Subcutaneous abdominal adipose tissue (tissue), 5 donors: ENCODE data around the gene TUSC2.

Source experiments
- H3K27ac ChIP-seq: one replicate; pipeline ENCODE4 v1.7.0; 2013; ENCODE audit warnings: low read depth, mild to moderate bottlenecking, inconsistent platforms, low read length, moderate library complexity
- H3K27me3 ChIP-seq, 5 donors: one replicate each; pipeline ENCODE4 v1.7.0; 2013; ENCODE audit warnings: low read length in 5 of 5, inconsistent platforms in 1 of 5; ENCODE audit not compliant: control insufficient read depth in 5 of 5, insufficient read depth in 4 of 5
- H3K36me3 ChIP-seq, 5 donors: one replicate each; pipeline ENCODE4 v1.7.0; 2013; ENCODE audit warnings: low read length in 5 of 5; ENCODE audit not compliant: control insufficient read depth in 5 of 5, insufficient read depth in 5 of 5
- H3K4me1 ChIP-seq, 5 donors: one replicate each; pipeline ENCODE4 v1.7.0; 2013; ENCODE audit warnings: low read length in 5 of 5, mild to moderate bottlenecking in 3 of 5, moderate library complexity in 1 of 5; ENCODE audit not compliant: control insufficient read depth in 5 of 5, insufficient read depth in 5 of 5
- H3K4me3 ChIP-seq, 5 donors: one replicate each; pipeline ENCODE4 v1.7.0; 2013; ENCODE audit warnings: low read length in 5 of 5, low read depth in 1 of 5
- H3K9ac ChIP-seq, 5 donors: one replicate each; pipeline ENCODE4 v1.7.0; 2013; ENCODE audit warnings: low read length in 5 of 5, mild to moderate bottlenecking in 4 of 5, moderate library complexity in 3 of 5
- H3K9me3 ChIP-seq, 5 donors: one replicate each; pipeline ENCODE4 v1.7.0; 2013; ENCODE audit warnings: low read length in 5 of 5; ENCODE audit not compliant: control insufficient read depth in 5 of 5
- donor health status: healthy.
- donor health status: healthy.
- donor health status: healthy.
- donor health status: healthy.
- donor health status: healthy.

TUSC2 gene

GRCh38 chr3:50327943-50328691 is at the start of gene TUSC2:
Gene TUSC2 (minus strand): TSS chr3:50328223. CDS start chr3:50328099, 124 bp downstream.
- Histone ChIP-seq H3K27me3 (no peaks in the 10 kb centered on the region), H3K4me1 (peaks cover 10 to 50% (median 42%) of the 10 kb centered on the region in 5 donors), H3K4me3 (peak within 1 kb of the TSS; percentile 81 to 89 (median 88)), H3K9ac (peak within 1 kb of the TSS; percentile 84 to 96 (median 92)), H3K9me3 (no peaks in the 10 kb centered on the region), H3K27ac (peak within 1 kb of the TSS; percentile 77), H3K36me3 (peaks cover 4 to 47% (median 43%) of the 10 kb centered on the region in 5 donors)

DNA sequence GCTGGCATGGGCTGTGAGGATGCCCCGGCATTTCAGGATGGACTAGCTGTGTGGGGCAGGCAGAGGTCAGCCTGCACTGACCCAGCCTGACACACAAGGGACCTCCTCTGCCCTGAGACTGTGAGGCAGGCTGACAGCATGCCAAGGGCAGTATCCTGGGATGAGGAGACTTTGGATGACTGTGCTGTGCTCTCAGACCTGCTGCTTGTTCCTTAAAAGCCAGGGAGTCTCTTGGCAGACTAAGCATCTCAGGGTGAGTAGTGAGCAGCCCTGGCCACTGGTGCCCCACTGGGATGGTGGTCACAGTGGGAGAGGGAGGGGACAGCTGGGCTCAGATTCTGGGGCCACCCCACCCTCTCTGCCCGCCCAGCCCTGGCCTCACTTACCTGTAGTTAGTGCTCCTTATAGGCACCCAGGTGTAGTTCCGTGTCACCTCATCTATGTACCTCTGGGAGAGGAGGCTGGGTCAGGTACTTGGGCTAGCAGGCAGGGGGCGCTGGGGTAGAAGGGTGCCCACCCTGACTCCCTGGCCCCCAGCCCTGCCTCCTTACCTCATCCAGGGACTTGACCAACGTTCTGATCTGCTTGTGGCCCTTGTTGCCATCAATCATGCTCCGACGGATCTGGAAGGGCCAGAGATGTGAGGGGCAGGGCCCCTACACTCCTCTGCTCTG is 47.4 kb upstream of the TUSC2 start:
- no peak overlapping the region for H3K27ac ChIP-seq

GRCh38 chr3:50374363-50375257 is 46.6 kb upstream of the TUSC2 start:
- no peaks in the 10 kb centered on the region for H3K9me3 ChIP-seq
- no peaks in the 10 kb centered on the region for H3K36me3 ChIP-seq
- no peak overlapping the region for H3K27ac ChIP-seq
- peaks cover 8 to 26% (median 22%) of the 10 kb centered on the region in 5 donors for H3K27me3 ChIP-seq
- H3K4me1 ChIP-seq: no peaks in the 10 kb centered on the region
- no peak overlapping the region for H3K4me3 ChIP-seq
- H3K9ac ChIP-seq: no peak overlapping the region

More for the DNA sequence above, 47.4 kb upstream of the TUSC2 start:
- H3K4me3 ChIP-seq: no peak overlapping the region
- no peaks in the 10 kb centered on the region for H3K4me1 ChIP-seq
- no peak overlapping the region for H3K9ac ChIP-seq
- H3K27me3 ChIP-seq: peaks cover 4 to 25% (median 16%) of the 10 kb centered on the region in 5 donors
- no peaks in the 10 kb centered on the region for H3K36me3 ChIP-seq
- no peaks in the 10 kb centered on the region for H3K9me3 ChIP-seq

DNA sequence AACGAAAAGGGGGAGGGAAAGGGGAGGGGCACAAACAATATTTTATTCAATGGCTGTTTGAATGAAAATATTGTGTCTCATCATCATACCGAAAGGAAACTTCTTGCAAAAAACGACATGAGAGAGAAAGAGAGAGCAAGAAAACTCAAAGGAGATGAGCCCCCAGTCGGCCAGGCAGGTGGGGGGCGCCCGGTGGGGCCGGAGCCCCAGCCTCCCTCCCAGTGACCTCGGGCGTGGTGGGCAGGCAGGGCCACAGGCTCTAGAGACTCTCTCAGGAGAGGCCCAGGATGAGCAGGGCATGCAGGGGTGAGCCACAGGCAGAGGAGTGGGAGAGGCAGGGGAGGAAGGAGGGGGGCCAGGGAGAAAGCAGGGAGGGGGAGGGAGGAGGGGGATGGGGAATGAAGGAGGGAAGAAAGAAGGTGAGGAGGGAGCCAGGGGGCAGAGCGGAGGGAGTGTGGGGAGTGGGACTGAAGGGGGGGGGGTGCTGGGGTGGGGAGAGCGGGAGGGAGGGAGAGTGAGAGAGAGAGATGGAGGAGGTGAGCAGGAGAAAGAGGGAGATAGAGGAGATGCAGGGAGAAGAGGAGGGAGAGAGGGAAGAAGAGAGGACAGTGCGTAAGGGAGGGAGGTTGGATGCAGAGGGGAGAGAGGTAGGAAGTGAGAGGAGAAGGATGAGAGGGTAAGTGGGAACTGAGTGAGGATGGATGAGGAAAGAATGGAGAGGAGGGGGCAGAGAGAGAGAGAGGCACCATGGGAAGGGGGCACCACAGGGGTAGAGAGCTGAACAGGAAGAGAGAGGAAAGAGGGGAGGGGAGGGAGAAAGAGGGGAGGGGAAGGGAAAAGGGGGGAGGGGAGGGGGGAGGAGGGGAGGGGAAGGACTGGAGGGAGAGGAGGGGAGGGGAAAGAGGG is 45.4 kb upstream of the TUSC2 start:
- Histone ChIP-seq H3K27ac (no peak overlapping the region), H3K9ac (no peak overlapping the region), H3K4me1 (no peaks in the 10 kb centered on the region), H3K9me3 (no peaks in the 10 kb centered on the region), H3K4me3 (no peak overlapping the region), H3K36me3 (no peaks in the 10 kb centered on the region), H3K27me3 (peaks cover 16 to 34% (median 25%) of the 10 kb centered on the region in 5 donors)

DNA sequence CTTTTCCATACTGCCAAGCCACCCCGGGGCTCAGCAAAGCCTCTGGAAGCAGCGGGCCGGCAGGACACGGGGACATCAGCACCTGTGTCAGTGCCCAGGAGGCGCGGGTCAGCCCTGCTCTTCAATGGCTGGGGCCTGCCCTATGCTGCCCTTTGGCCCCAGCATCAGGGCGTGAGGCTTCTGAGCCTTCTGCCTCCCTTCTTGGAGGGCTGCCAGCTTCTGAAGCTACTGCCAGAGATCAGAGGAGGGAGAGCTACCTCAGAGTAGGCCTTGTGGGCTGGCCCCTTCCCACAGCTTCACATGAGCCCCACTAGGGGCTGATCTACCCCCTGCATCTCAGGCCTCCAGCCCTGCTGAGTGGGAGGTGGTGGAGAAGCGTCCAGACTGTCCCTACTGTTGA is 44.3 kb upstream of the TUSC2 start:
- Histone ChIP-seq H3K36me3 (no peaks in the 10 kb centered on the region), H3K27me3 (peaks cover 19 to 39% (median 25%) of the 10 kb centered on the region in 5 donors), H3K4me3 (no peak overlapping the region), H3K9ac (no peak overlapping the region), H3K27ac (no peak overlapping the region), H3K9me3 (no peaks in the 10 kb centered on the region), H3K4me1 (no peaks in the 10 kb centered on the region)

GRCh38 chr3:50371133-50371685 is 43.2 kb upstream of the TUSC2 start:
- no peaks in the 10 kb centered on the region for H3K4me1 ChIP-seq
- H3K9me3 ChIP-seq: no peaks in the 10 kb centered on the region
- H3K36me3 ChIP-seq: no peaks in the 10 kb centered on the region
- no peak overlapping the region for H3K4me3 ChIP-seq
- H3K9ac ChIP-seq: no peak overlapping the region
- no peak overlapping the region for H3K27ac ChIP-seq
- peaks cover 22 to 41% (median 29%) of the 10 kb centered on the region in 5 donors for H3K27me3 ChIP-seq

- no peaks in the 10 kb centered on the region for H3K9me3 ChIP-seq
- peaks cover 0 to 2% (median 1%) of the 10 kb centered on the region in 5 donors for H3K4me1 ChIP-seq
- H3K9ac ChIP-seq: no peak overlapping the region
- H3K36me3 ChIP-seq: no peaks in the 10 kb centered on the region
- no peak overlapping the region for H3K4me3 ChIP-seq
- H3K27ac ChIP-seq: no peak overlapping the region
- peaks cover 22 to 44% (median 31%) of the 10 kb centered on the region in 5 donors for H3K27me3 ChIP-seq
These were observed 42.6 kb upstream of the TUSC2 start for GRCh38 chr3:50370594-50370993.

GRCh38 chr3:50369012-50369670 is 41.1 kb upstream of the TUSC2 start:
- Histone ChIP-seq H3K27me3 (peaks cover 22 to 41% (median 29%) of the 10 kb centered on the region in 5 donors), H3K27ac (no peak overlapping the region), H3K36me3 (no peaks in the 10 kb centered on the region), H3K4me1 (peaks cover 0 to 13% (median 12%) of the 10 kb centered on the region in 5 donors), H3K9me3 (no peaks in the 10 kb centered on the region), H3K9ac (no peak overlapping the region), H3K4me3 (no peak overlapping the region)
